ENCODE measurements around the gene FBLIM1. TPM values are rescaled to one million over a fixed set of nuclear protein-coding genes. Genes with fewer than 3 reads are reported as not detected.

FBLIM1 gene
- total and polyA plus RNA-seq, 2 experiments from 2014 or later = 117 to 120 TPM

GRCh38 chr1:15730936-15731335, 27.7 kb upstream of the FBLIM1 start:
- no peak for DNase-seq (ENCODE audit: low spot score)
- Histone ChIP-seq H2AFZ (no peak overlapping the region), H3K36me3 (replicated peaks; ENCODE audit: insufficient read depth, low read depth) (no peaks in the 10 kb centered on the region), H3K4me3 (no peak overlapping the region), H3K27me3 (no peaks in the 10 kb centered on the region), H3K79me2 (no peaks in the 10 kb centered on the region), H4K20me1 (ENCODE audit: insufficient read depth, poor library complexity, severe bottlenecking) (no peaks in the 10 kb centered on the region), H3K9me3 (ENCODE audit: low read depth) (no peaks in the 10 kb centered on the region), H3K4me1 (ENCODE audit: insufficient read depth) (no peaks in the 10 kb centered on the region), H3K9me2 (replicated peaks; ENCODE audit: insufficient read depth) (no peaks in the 10 kb centered on the region), H3K4me2 (no peak overlapping the region), H3K27ac (no peak overlapping the region)
- no peak for TF ChIP-seq CTCF (IDR thresholded peaks at IDR 0.05; ENCODE audit: poor library complexity)
- no peak for TF ChIP-seq EZH2 (IDR thresholded peaks at IDR 0.05; ENCODE audit: borderline replicate concordance)
- no peak for TF ChIP-seq EZH2phosphoT487 (IDR thresholded peaks at IDR 0.05; ENCODE audit: low read depth, severe bottlenecking, unreplicated experiment)
- WGBS (ENCODE audit: low lambda C conversion rate, missing lambda C conversion rate) = 96% methylated on average over 16 of the region's 16 CpGs

- no peaks in the 10 kb centered on the region for H3K9me3 ChIP-seq (ENCODE audit: low read depth)
- no peaks in the 10 kb centered on the region for H3K9me2 ChIP-seq (replicated peaks; ENCODE audit: insufficient read depth)
- DNase-seq (ENCODE audit: low spot score) = no peak
- no peak overlapping the region for H3K27ac ChIP-seq
- H3K4me2 ChIP-seq = no peak overlapping the region
- no peaks in the 10 kb centered on the region for H3K79me2 ChIP-seq
- H3K27me3 ChIP-seq = no peaks in the 10 kb centered on the region
- WGBS (ENCODE audit: low lambda C conversion rate, missing lambda C conversion rate) = 96% methylated on average over 39 of the region's 39 CpGs
- no peaks in the 10 kb centered on the region for H3K36me3 ChIP-seq (replicated peaks; ENCODE audit: insufficient read depth, low read depth)
- TF ChIP-seq EZH2 (IDR thresholded peaks at IDR 0.05; ENCODE audit: borderline replicate concordance) (no peak), CTCF (IDR thresholded peaks at IDR 0.05; ENCODE audit: poor library complexity) (no peak), EZH2phosphoT487 (IDR thresholded peaks at IDR 0.05; ENCODE audit: low read depth, severe bottlenecking, unreplicated experiment) (no peak)
- no peaks in the 10 kb centered on the region for H3K4me1 ChIP-seq (ENCODE audit: insufficient read depth)
- H4K20me1 ChIP-seq (ENCODE audit: insufficient read depth, poor library complexity, severe bottlenecking) = no peaks in the 10 kb centered on the region
- H2AFZ ChIP-seq = no peak overlapping the region
- H3K4me3 ChIP-seq = no peak overlapping the region
These were observed 26.6 kb upstream of the FBLIM1 start for GRCh38 chr1:15731735-15732685.

- DNase-seq (ENCODE audit: low spot score) = no peak
- H3K4me3 ChIP-seq = no peak overlapping the region
- no peaks in the 10 kb centered on the region for H4K20me1 ChIP-seq (ENCODE audit: insufficient read depth, poor library complexity, severe bottlenecking)
- no peaks in the 10 kb centered on the region for H3K9me2 ChIP-seq (replicated peaks; ENCODE audit: insufficient read depth)
- 90% methylated on average over 6 of the region's 7 CpGs for WGBS (ENCODE audit: low lambda C conversion rate, missing lambda C conversion rate)
- no peaks in the 10 kb centered on the region for H3K9me3 ChIP-seq (ENCODE audit: low read depth)
- H3K36me3 ChIP-seq (replicated peaks; ENCODE audit: insufficient read depth, low read depth) = no peaks in the 10 kb centered on the region
- no peaks in the 10 kb centered on the region for H3K4me1 ChIP-seq (ENCODE audit: insufficient read depth)
- TF ChIP-seq CTCF (IDR thresholded peaks at IDR 0.05; ENCODE audit: poor library complexity) (no peak), EZH2 (IDR thresholded peaks at IDR 0.05; ENCODE audit: borderline replicate concordance) (no peak), EZH2phosphoT487 (IDR thresholded peaks at IDR 0.05; ENCODE audit: low read depth, severe bottlenecking, unreplicated experiment) (no peak)
- no peak overlapping the region for H3K27ac ChIP-seq
- H3K27me3 ChIP-seq = no peaks in the 10 kb centered on the region
- H2AFZ ChIP-seq = no peak overlapping the region
- H3K4me2 ChIP-seq = no peak overlapping the region
- H3K79me2 ChIP-seq = no peaks in the 10 kb centered on the region
These were observed 25.9 kb upstream of the FBLIM1 start for GRCh38 chr1:15732686-15733081.
